ENCODE measurements around the gene DOCK10. TPM values are rescaled to one million over a fixed set of nuclear protein-coding genes. Genes with fewer than 3 reads are reported as not detected.

Gene DOCK10
- total and polyA plus RNA-seq, 2 donors (not counting 1 experiment from before 2014, with no cell fraction given): 20.8 to 26.3 TPM

GRCh38 chr2:224764565-224765236, 277.6 kb downstream of the DOCK10 start:
- no peaks in the 10 kb centered on the region for H3K27me3 ChIP-seq (ENCODE audit: control insufficient read depth, insufficient read depth, low read length)
- TF ChIP-seq CTCF (conservative IDR thresholded peaks at IDR 0.05 in 1 of 2, IDR thresholded peaks at IDR 0.05 in 1 of 2; ENCODE audit: low read depth in 1 of 2, low read length in 2 of 2) (no peak), EZH2 (IDR thresholded peaks at IDR 0.05; ENCODE audit: low read length, missing control alignments) (no peak)
- H3K79me2 ChIP-seq (ENCODE audit: control insufficient read depth, insufficient read depth, low read length): no peaks in the 10 kb centered on the region
- H3K9me3 ChIP-seq (ENCODE audit: control insufficient read depth, insufficient read depth, low read depth, low read length): no peaks in the 10 kb centered on the region
- H3K27ac ChIP-seq (ENCODE audit: insufficient read depth, low read length): no peak overlapping the region
- no peak overlapping the region for H3K9ac ChIP-seq (ENCODE audit: insufficient read depth, low read length)
- DNase-seq (ENCODE audit: low read depth in 2 of 2): no peak
- peaks cover 2% of the 10 kb centered on the region for H3K36me3 ChIP-seq (ENCODE audit: control insufficient read depth, insufficient read depth, low read length)
- no peak overlapping the region for H3K4me3 ChIP-seq (replicated peaks in 1 of 4; ENCODE audit: control extremely low read depth in 1 of 4, insufficient read depth in 1 of 4, low read depth in 3 of 4, low read length in 4 of 4)
- H3K4me2 ChIP-seq (ENCODE audit: extremely low read depth, insufficient read depth, low read length): no peak overlapping the region
- no peak overlapping the region for H2AFZ ChIP-seq (ENCODE audit: low read length)
- no peaks in the 10 kb centered on the region for H3K4me1 ChIP-seq (ENCODE audit: control insufficient read depth, extremely low read depth, insufficient read depth, low read length)
- H4K20me1 ChIP-seq (ENCODE audit: control insufficient read depth, extremely low read depth, insufficient read depth, low read length): no peaks in the 10 kb centered on the region

- peaks cover 7% of the 10 kb centered on the region for H3K36me3 ChIP-seq (ENCODE audit: control insufficient read depth, insufficient read depth, low read length)
- no peak overlapping the region for H3K9ac ChIP-seq (ENCODE audit: insufficient read depth, low read length)
- H2AFZ ChIP-seq (ENCODE audit: low read length): no peak overlapping the region
- no peaks in the 10 kb centered on the region for H4K20me1 ChIP-seq (ENCODE audit: control insufficient read depth, extremely low read depth, insufficient read depth, low read length)
- no peak overlapping the region for H3K27ac ChIP-seq (ENCODE audit: insufficient read depth, low read length)
- no peak for DNase-seq (ENCODE audit: low read depth in 2 of 2)
- H3K9me3 ChIP-seq (ENCODE audit: control insufficient read depth, insufficient read depth, low read depth, low read length): peaks cover 2% of the 10 kb centered on the region
- no peaks in the 10 kb centered on the region for H3K27me3 ChIP-seq (ENCODE audit: control insufficient read depth, insufficient read depth, low read length)
- H3K4me1 ChIP-seq (ENCODE audit: control insufficient read depth, extremely low read depth, insufficient read depth, low read length): no peaks in the 10 kb centered on the region
- TF ChIP-seq CTCF (conservative IDR thresholded peaks at IDR 0.05 in 1 of 2, IDR thresholded peaks at IDR 0.05 in 1 of 2; ENCODE audit: low read depth in 1 of 2, low read length in 2 of 2) (no peak), EZH2 (IDR thresholded peaks at IDR 0.05; ENCODE audit: low read length, missing control alignments) (no peak)
- no peak overlapping the region for H3K4me3 ChIP-seq (replicated peaks in 1 of 4; ENCODE audit: control extremely low read depth in 1 of 4, insufficient read depth in 1 of 4, low read depth in 3 of 4, low read length in 4 of 4)
- no peak overlapping the region for H3K4me2 ChIP-seq (ENCODE audit: extremely low read depth, insufficient read depth, low read length)
- no peaks in the 10 kb centered on the region for H3K79me2 ChIP-seq (ENCODE audit: control insufficient read depth, insufficient read depth, low read length)
Measured at GRCh38 chr2:224757934-224758548, 284.2 kb downstream of the DOCK10 start.

- TF ChIP-seq CTCF (conservative IDR thresholded peaks at IDR 0.05 in 1 of 2, IDR thresholded peaks at IDR 0.05 in 1 of 2; ENCODE audit: low read depth in 1 of 2, low read length in 2 of 2) (no peak), EZH2 (IDR thresholded peaks at IDR 0.05; ENCODE audit: low read length, missing control alignments) (no peak)
- H2AFZ ChIP-seq (ENCODE audit: low read length): no peak overlapping the region
- no peak overlapping the region for H3K27ac ChIP-seq (ENCODE audit: insufficient read depth, low read length)
- H3K36me3 ChIP-seq (ENCODE audit: control insufficient read depth, insufficient read depth, low read length): peaks cover 7% of the 10 kb centered on the region
- no peaks in the 10 kb centered on the region for H4K20me1 ChIP-seq (ENCODE audit: control insufficient read depth, extremely low read depth, insufficient read depth, low read length)
- H3K4me3 ChIP-seq (replicated peaks in 1 of 4; ENCODE audit: control extremely low read depth in 1 of 4, insufficient read depth in 1 of 4, low read depth in 3 of 4, low read length in 4 of 4): no peak overlapping the region
- peaks cover 2% of the 10 kb centered on the region for H3K9me3 ChIP-seq (ENCODE audit: control insufficient read depth, insufficient read depth, low read depth, low read length)
- H3K4me2 ChIP-seq (ENCODE audit: extremely low read depth, insufficient read depth, low read length): no peak overlapping the region
- DNase-seq (ENCODE audit: low read depth in 2 of 2): peak; percentile 62 to 90
- H3K79me2 ChIP-seq (ENCODE audit: control insufficient read depth, insufficient read depth, low read length): no peaks in the 10 kb centered on the region
- H3K27me3 ChIP-seq (ENCODE audit: control insufficient read depth, insufficient read depth, low read length): no peaks in the 10 kb centered on the region
- H3K4me1 ChIP-seq (ENCODE audit: control insufficient read depth, extremely low read depth, insufficient read depth, low read length): no peaks in the 10 kb centered on the region
- H3K9ac ChIP-seq (ENCODE audit: insufficient read depth, low read length): no peak overlapping the region
Measured at GRCh38 chr2:224753743-224754540, 288.3 kb downstream of the DOCK10 start.
